Limb (tissue), 2 donors: Measurements from ENCODE around the gene ZFP57.

Experiments used
- DNase-seq, 2 donors: peaks; one replicate each; pipeline ENCODE4 v3.0.0-alpha.2; 2016; ENCODE audit errors: extremely low spot score in 2 of 2

Gene ZFP57

GRCh38 chr6:29680904-29681303 lies at the start of gene ZFP57:
TSS of gene ZFP57 (minus strand) at chr6:29681152. CDS start at chr6:29677003, 4,149 bp downstream.
- DNase-seq = no peak

- DNase-seq = no peak
Observed at GRCh38 chr6:29730575-29731126, 49.7 kb upstream of the ZFP57 start.

- no peak for DNase-seq
Observed at GRCh38 chr6:29729774-29730328, 48.9 kb upstream of the ZFP57 start.

DNA sequence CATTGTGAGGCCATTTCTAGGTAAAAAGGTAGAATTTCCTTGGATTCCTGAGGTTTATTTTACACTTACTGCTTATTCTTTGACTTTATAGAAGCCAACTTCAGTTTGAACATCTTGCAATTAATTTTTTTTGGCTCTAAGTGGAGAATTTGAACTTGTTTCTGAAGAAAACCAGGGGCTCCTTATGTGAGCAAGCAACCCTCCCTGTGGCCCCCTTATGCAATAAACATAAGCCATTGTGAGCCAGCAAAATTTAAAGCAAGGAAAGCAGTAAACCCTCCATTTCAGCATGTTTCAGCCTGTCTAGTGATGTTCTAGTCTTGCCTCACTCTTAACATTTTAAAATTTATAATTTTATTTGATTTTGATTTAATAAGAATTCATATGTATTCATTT lies 47.9 kb upstream of the ZFP57 start:
- no peak for DNase-seq

DNA sequence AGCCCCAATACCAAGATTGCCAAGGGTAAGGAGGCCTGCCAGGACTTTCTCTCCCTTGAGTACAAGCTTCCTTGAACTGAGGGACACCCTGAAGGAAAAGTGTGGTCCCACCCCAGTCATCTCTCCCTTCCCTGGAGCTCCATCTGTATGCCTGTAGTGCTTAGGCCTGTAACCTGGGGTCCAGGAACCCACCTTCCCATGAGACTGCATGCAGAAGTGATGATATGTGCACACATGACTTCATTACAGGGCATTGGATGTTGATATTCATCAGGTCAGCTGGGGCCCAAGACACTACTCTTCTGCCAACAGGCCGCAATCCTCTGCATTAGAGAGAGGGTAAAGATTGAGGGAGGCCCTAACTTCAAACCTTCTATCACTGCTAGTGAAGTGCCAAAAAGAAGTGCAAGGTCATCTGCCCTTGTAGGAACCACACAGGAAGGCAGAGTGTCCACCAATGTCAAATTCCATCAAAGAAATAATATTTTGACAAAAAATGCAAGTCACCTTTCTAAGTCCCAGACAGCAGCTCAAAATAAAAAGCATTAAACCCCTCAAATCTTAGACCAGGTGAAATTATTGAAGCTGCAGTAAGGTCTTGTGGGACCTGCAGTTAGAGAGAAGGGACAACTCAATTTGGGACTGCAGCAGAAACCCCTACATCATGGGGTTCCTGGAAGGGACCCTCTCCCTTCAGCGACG lies 47.4 kb upstream of the ZFP57 start:
- no peak for DNase-seq

- DNase-seq = no peak
Observed at GRCh38 chr6:29727637-29728036, 46.7 kb upstream of the ZFP57 start.

DNA sequence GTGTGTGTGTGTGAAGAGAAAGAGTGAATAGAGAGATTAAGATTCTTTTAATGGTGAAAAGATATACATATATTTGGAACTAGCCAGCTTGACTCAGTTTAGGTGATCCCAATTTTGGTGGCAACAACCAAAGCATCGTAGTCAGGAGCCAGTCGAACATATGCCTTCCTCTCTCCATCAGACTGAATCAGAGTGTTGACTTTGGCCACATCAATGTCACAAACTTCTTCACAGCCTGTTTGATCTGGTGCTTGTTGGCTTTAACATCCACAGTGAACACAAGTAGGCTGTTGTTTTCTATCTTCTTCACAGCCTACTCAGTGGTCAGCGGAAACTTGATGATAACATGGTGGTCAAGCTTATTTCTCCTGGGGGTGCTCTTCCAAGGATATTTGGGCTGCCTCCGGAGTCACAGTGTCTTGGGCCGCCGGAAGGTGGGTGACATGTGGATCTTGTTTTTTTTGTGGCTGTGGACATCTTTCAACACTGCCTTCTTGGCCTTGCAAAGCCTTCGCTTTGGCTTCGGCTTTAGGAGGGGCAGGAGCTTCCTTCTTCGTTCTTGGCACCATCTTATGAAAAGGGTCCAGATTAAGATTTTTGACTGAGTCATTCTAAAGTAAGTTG lies 45.7 kb upstream of the ZFP57 start:
- DNase-seq = no peak

GRCh38 chr6:29726001-29726400 lies 45.0 kb upstream of the ZFP57 start:
- no peak for DNase-seq

DNA sequence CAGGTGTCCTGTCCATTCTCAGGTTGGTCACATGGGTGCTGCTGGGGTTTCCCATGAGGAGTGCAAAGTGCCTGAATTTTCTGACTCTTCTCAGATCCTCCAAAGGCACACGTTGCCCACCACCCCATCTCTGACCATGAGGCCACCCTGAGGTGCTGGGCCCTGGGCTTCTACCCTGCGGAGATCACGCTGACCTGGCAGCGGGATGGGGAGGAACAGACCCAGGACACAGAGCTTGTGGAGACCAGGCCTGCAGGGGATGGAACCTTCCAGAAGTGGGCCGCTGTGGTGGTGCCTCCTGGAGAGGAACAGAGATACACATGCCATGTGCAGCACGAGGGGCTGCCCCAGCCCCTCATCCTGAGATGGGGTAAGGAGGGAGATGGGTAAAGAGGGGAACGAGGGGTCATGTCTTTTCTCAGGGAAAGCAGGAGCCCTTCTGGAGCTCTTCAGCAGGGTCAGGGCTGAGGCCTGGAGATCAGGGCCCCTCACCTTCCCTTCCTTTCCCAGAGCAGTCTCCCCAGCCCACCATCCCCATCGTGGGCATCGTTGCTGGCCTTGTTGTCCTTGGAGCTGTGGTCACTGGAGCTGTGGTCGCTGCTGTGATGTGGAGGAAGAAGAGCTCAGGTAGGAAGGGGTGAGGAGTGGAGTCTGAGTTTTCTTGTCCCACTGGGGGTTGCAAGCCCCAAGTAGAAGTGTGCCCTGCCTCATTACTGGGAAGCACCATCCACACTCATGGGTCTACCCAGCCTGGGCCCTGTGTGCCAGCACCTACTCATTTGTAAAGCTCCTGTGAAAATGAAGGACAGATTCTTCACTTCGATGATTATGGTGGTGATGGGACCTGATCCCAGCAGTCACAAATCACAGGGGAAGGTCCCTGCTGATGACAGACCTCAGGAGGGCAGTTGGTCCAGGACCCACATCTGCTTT lies 44.3 kb upstream of the ZFP57 start:
- no peak for DNase-seq

GRCh38 chr6:29723666-29724588 lies 43.0 kb upstream of the ZFP57 start:
- DNase-seq = peak in 1 of 2 donors; percentile 41

GRCh38 chr6:29723262-29723665 lies 42.3 kb upstream of the ZFP57 start, which contains the start of gene HLA-F:
TSS of gene HLA-F (plus strand) at chr6:29723434. CDS start at chr6:29723464, 30 bp downstream.
- peak; percentile 39 to 51 for DNase-seq

DNA sequence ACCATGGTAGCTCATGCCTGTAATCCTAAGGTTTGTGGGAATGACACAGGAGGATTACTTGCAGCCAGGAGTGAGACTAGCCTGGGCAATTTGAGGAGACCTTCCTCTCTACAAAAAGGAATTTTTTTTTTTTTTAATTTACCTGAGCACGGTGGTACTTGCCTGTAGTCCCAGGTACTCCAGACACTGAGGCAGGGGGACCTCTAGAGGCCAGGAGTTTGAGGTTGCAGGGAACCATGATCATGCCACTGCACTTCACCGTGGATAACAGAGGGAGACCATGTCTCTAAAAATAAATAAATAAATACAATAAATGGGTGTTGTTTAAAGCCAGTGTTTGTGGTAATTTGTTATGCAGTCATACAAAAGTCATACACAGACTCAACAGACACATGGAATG lies 39.9 kb upstream of the ZFP57 start:
- no peak for DNase-seq

GRCh38 chr6:29710281-29710941 lies 29.5 kb upstream of the ZFP57 start:
- no peak for DNase-seq

GRCh38 chr6:29709188-29709587 lies 28.2 kb upstream of the ZFP57 start:
- no peak for DNase-seq

- DNase-seq = no peak
Observed at GRCh38 chr6:29708432-29709179, 27.7 kb upstream of the ZFP57 start.

DNA sequence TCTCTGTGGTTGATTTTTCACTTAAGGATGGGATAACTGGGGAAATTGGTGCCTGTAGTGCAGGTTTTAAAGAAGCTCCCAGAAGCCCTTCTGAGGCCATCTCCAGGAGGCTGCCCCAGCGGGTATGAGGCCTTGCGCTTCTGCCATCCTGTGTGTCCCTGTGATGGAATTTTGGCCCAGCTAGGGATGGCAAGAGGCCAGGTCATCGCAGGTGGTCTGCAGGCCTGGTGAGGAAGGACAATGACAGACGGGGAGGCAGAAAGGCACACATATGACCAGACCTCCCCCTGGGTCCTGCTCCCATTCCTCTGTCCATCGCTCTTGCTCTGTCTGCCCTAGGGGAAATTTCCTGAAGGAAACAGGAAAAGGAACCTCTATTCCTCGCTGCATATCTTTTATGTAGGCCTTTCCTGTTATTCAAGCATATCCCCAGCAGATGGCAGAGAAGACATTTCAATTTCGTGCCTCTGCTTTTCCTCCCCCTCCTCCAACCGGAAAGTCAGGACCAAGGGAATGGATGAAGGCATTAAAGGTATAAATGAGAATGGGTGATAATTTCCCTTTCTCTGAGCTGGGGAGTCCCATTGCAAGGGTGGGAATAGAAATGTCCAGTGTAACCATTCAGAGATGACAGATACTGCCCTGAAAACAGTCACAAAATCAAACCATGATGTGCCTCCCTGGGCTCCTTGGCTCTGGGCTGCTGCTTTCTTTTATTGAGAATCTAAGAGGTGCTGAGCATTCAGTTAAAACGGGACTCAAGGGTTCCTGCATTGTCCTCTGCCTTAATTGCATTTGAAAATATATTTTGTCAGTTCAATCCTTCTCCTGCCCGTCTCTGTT lies 24.7 kb upstream of the ZFP57 start:
- DNase-seq = peak; percentile 18 to 41

- peak in 1 of 2 donors; percentile 64 for DNase-seq
Observed at GRCh38 chr6:29702519-29703103, 21.7 kb upstream of the ZFP57 start.
